KOPT-K1 (cell line): Measurements from ENCODE around the gene FCHO1.
"Not testable (repeated sequence)": the region's sequence is repeated elsewhere in the genome, so short reads cannot be mapped to it uniquely, and the experiment has no call there.

Experiments
- H3K27ac ChIP-seq: fragments of 200-600 bp; sonication (generic); 2 replicates; pipeline ENCODE4 v1.5.1; 2016; ENCODE audit warnings: antibody characterized with exemption, mild to moderate bottlenecking, low read depth, low read length; ENCODE audit not compliant: poor library complexity, severe bottlenecking
- H3K36me3 ChIP-seq: fragments of 200-600 bp; sonication (generic); 2 replicates; pipeline ENCODE4 v1.5.1; 2017; ENCODE audit warnings: antibody characterized with exemption, mild to moderate bottlenecking, low read length, moderate library complexity; ENCODE audit not compliant: insufficient read depth
- H3K9me3 ChIP-seq: fragments of 200-600 bp; sonication (generic); 2 replicates; pipeline ENCODE4 v1.5.1; 2017; ENCODE audit warnings: antibody characterized with exemption, low read length, mild to moderate bottlenecking; ENCODE audit not compliant: insufficient read depth, poor library complexity, severe bottlenecking

Gene FCHO1

DNA sequence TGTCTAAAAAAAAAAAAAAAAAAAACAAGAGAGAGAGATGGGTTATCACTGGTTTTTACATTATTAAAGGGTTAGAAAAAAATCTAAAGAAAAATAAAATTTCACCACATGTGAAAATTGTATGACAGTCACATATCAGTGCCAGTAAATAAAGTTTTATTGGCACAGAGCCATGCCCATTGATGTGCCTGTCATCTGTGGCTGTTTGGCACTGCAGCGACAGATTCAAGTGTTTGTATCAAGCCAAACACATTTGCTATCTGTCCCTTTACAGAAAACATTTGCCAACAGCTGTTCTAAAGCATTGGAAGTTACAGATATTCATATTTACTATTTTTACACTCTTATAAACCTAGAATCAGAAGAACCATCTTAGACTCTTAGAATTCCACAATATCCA lies 16.3 kb downstream of the FCHO1 start:
- Histone ChIP-seq H3K36me3 (peaks cover 86% of the 10 kb centered on the region), H3K27ac (no peak overlapping the region)

DNA sequence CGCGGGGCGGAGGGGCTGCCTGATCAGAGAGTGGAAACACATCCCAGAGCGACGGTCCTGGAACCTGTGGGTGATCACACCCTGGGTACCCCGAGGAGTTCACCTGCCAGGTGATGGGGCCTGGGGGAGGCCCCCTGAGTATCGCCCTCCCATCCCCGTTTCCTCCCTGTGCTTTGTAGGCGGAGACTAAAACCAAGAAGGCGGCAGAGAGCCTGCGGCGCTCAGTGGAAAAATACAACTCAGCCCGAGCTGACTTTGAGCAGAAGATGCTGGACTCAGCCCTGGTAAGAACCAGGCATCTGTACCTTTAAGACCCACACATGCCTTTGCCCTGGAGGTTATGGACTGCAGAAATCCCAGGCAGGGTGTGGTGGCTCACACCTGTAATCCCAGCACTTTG lies 19.3 kb downstream of the FCHO1 start:
- Histone ChIP-seq H3K9me3 (no peaks in the 10 kb centered on the region), H3K36me3 (peaks cover 86% of the 10 kb centered on the region), H3K27ac (no peak overlapping the region)

More for the DNA sequence above, 16.3 kb downstream of the FCHO1 start:
- no peaks in the 10 kb centered on the region for H3K9me3 ChIP-seq

DNA sequence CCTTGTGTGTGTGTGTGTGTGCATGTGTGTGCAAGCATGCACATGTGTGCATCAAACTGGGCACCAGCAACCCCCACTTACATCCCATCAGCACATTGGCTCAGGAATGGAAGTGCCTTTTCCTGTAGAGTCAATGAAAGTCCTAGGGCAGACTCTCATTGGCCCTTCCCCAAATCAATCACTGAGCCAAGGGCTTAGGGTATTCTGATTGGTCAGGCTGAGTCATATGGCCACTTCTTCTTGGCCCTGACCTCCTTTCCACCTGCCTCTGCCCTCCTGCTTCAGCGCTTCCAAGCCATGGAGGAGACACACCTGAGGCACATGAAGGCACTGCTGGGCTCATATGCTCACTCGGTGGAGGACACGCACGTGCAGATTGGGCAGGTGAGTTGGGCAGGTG lies 20.9 kb downstream of the FCHO1 start:
- Histone ChIP-seq H3K9me3 (no peaks in the 10 kb centered on the region), H3K27ac (no peak overlapping the region), H3K36me3 (peaks cover 88% of the 10 kb centered on the region)

DNA sequence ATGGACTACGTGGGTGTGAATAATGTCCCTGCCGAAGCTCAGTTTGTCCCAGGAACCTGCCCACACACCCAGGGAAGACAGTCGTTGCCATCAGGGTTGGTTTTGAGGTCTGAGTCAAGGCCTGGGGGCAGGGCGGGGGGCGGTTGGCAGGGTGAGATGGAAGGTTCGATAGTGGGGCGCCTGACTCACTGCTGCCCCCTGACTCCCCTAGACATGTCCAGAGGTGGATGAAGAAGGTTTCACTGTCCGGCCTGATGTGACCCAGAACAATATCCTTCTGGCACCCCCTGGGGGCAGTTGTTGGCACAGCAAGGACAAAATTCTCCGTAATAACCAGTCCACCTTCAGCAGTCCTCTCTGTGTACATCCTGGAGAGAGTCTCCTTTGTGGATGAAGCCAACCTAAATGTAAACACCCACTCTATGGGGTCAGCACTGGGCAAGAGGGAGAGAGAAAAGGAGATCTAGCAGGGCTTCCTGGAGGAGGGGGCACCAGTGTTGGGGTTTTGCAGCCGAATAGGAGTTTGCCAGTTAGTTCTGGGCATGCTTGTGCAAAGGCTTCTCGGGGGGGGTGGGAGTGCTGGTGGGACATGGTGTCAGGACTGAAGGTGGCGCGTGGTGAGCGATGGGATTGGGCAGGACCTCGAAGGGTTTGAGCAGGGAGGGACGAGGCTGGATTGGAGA lies 24.1 kb downstream of the FCHO1 start:
- H3K36me3 ChIP-seq = peaks cover 68% of the 10 kb centered on the region
- H3K27ac ChIP-seq = no peak overlapping the region
- H3K9me3 ChIP-seq = no peaks in the 10 kb centered on the region

DNA sequence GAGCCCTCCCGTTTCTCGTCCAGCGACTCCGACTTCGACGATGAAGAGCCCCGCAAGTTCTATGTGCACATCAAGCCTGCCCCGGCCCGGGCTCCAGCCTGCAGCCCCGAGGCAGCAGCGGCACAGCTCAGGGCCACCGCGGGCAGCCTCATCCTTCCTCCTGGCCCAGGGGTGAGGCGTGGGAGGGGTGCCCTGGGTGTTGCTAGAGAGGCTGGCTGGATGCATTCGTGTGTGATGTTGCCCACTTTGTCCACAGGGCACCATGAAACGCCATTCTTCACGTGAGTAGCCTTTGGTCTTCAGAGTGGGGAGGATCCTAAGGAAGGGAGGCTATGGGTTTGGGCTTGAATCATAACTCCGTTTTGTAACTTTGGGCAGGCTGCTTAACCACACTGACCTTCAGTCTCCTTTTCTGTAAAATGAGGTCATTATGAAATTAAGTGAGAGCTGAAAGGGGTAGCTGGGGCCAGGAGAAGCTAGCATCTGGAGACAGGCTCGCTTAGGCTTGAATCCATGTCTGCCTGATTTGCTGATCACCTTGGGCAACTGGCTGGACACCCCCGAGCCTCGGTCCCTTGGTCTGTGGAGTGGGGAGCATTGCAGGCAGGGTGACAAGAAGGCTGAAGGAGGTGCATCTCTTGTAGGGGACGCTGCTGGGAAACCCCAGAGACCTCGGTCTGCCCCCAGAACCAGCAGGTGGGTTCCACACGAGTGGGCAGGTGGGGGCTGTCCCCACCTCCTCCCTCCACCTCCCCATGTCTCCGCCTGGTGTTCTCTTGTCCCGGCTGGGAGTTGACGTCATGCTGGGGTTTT lies 24.9 kb downstream of the FCHO1 start:
- no peak overlapping the region for H3K27ac ChIP-seq
- H3K36me3 ChIP-seq = peaks cover 67% of the 10 kb centered on the region
- no peaks in the 10 kb centered on the region for H3K9me3 ChIP-seq

DNA sequence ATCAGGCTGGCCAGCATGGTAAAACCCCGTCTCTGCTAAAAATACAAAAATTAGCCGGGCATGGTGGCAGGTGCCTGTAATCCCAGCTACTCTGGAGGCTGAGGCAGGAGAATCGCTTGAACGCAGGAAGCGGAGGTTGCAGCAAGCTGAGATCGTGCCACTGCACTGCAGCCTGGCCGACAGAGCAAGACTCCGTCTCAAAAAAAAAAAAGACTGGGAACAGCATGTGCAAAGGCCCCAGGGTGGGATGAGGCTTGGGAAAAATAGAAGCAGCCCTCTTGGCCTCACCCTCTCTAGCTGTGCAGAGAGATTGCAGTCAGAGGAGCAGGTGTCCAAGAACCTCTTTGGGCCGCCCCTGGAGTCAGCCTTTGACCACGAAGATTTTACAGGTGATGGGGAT lies 26.6 kb downstream of the FCHO1 start:
- not testable (repeated sequence) for H3K27ac ChIP-seq, H3K9me3 ChIP-seq
- peaks cover 68% of the 10 kb centered on the region for H3K36me3 ChIP-seq

DNA sequence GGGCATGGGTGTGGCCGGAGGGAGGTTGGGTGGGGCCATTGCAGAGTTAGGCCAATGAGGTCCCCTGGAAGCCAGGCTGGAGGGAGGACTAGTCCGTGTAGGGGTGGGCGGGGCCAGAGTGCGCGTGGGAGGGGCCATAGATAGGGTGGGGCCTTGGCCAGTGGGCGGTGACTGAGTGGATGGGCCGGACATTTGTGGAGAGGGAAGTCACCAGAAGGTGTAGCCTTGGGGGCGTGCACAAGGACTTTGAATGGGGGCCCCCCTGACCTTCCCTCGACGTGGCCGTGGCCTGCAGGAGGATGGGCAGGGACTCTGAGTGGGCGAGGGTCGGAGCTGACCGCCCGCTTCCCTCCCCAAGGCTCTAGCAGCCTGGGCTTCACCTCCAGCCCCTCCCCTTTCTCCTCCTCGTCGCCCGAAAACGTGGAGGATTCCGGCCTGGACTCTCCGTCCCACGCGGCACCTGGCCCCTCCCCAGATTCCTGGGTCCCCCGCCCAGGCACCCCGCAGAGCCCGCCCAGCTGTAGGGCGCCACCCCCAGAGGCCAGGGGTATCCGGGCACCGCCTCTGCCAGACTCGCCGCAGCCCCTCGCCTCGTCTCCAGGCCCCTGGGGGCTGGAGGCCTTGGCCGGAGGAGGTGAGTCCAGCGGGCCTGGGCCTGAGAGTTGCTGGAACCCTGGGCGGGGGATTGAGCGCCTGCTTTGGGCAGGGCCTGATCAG lies 27.1 kb downstream of the FCHO1 start:
- no peak overlapping the region for H3K27ac ChIP-seq
- no peaks in the 10 kb centered on the region for H3K9me3 ChIP-seq
- H3K36me3 ChIP-seq = peaks cover 65% of the 10 kb centered on the region

DNA sequence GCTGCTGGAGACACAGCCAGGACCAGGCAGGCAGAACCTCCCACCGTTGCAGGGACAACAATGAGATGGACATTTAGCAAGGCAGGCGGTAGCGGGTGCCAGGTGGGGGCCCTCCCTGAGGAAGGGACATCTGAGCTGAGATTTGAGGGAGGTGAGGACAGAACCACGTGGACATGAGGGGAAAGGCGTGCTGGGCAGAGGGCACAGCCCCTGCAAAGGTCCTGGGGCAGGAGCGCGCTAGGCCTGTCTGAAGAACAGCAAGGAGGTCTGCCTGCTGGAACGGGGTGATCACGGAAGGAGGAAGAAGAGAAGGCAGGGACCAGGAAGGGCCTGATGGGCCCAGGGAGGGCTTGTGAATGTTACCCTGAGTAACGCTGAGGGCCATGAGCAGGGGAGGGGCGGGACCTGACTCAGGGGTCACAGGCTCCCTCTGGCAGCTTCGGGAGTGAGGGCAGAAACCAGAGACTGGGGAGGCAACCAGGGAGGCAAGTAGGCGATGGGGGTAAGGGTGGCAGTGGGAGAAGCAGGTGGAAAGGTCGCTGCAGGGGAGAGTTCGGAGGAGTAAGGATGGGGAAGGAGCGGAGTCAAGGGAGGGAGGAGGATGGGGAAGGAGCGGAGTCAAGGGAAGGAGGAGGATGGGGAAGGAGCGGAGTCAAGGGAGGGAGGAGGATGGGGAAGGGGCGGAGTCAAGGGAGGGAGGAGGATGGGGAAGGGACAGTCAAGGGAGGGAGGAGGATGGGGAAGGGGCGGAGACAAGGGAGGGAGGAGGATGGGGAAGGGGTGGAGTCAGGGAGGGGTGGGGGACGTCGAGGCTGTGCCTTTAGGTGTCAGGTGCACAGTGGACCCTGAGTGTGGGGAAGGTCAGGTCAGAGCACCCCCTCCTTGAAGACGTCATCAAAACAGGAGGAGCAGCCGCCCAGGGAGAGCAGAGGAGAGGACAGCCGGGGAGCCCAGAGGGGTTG lies 28.0 kb downstream of the FCHO1 start:
- Histone ChIP-seq H3K27ac (no peak overlapping the region), H3K36me3 (peaks cover 63% of the 10 kb centered on the region)

DNA sequence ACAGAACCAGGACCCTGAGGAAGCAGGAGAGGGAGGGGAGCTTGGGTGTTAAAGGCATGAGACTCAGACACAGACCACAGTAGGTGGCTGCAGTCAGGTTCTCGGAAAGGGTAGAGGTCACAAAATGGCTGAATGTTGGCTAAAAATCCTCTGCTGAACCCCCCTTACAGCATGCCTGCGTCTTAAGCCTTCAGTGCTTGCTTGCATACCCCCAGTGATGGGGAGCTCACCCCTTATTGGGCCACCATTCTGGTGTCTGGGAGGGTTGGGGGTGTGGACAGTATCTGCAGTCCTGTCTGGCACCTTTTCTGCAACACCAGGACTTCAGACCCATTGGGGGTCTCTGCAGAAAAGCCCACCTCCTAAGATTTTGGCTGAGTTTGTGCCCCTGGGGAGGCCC lies 29.5 kb downstream of the FCHO1 start:
- H3K9me3 ChIP-seq = no peaks in the 10 kb centered on the region
- H3K27ac ChIP-seq = no peak overlapping the region

More for the DNA sequence above, 28.0 kb downstream of the FCHO1 start:
- H3K9me3 ChIP-seq = no peaks in the 10 kb centered on the region

DNA sequence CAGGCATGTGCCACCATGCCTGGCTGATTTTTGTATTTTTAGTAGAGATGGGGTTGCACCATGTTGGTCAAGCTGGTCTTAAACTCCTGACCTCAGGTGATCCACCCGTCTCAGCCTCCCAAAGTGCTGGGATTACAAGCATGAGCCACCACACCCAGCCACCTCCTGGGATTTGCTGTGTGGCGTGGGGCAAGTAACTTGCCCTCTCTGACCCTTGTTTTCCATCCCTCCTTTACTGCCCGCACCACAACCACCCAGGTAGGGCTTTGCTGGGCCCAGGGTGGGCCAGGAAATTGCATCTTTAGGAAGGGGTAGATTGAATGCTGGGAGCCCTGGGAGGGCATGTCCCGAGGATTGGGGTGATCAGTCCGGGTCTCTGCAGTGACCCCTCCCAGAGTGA lies 32.4 kb downstream of the FCHO1 start:
- not testable (repeated sequence) for H3K9me3 ChIP-seq, H3K27ac ChIP-seq
- peaks cover 68% of the 10 kb centered on the region for H3K36me3 ChIP-seq

More for the DNA sequence above, 29.5 kb downstream of the FCHO1 start:
- peaks cover 62% of the 10 kb centered on the region for H3K36me3 ChIP-seq

DNA sequence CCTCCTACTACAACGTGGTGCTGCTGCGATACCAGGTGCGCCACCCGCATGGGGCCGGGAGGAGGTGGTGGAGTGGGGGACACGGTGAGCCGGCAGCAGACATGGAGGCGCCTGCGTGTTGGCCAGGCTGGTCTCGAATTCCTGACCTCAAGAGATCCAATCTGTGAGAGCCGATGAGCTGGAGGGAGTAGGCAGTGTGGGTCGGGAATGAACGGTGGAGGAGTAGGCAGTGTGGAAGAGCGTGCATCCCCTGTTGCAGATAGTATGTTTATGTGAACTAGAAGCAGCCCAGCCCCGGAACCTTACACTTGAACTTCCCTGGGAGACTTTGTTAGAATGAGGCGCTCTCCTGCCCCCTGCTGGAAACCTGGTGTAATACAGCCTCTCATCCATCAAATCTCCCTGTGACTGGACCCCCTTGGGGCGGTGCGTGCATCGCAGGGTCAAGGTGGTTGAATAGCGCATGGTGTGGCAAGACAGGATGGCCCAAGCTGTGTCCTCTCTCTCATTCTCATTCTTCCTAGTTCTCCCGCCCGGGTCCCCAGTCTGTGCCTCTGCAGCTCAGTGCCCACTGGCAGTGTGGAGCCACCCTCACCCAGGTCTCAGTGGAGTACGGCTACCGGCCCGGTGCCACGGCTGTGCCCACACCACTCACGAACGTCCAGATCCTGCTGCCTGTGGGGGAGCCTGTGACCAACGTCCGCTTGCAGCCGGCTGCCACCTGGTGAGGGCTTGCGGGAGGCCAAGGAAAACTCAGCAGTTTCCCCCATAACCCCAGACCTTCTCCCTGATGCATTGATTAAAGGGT lies 33.1 kb downstream of the FCHO1 start:
- Histone ChIP-seq H3K27ac (no peak overlapping the region), H3K9me3 (no peaks in the 10 kb centered on the region), H3K36me3 (peaks cover 68% of the 10 kb centered on the region)

DNA sequence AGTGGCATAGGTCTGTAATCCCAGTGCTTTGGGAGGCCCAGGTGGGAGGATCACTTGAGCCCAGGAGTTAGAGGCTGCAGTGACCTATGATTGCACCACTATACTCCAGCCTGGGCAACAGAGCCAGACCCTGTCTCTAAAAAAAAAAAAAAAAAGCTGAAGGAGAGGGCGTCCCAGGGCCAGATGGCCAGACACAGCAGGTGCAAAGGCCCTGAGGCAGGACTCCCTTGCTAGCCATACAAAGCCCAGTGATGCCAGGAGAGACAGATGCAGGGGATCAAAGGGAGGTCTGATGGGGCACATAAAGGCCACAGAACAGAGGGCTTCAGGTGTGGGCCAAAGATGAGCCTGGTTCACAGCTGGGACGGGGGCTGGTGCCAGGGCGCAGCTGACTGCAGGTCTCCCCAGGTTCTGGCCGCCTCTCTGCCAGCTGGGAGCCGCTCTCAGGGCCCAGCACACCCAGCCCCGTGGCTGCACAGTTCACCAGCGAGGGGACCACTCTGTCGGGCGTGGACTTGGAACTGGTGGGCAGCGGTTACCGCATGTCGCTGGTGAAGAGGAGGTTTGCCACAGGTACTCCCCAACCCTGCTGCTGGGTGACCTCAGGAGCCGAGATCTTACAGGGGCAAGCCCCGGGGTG lies 36.1 kb downstream of the FCHO1 start:
- Histone ChIP-seq H3K9me3 (no peaks in the 10 kb centered on the region), H3K27ac (no peak overlapping the region), H3K36me3 (peaks cover 53% of the 10 kb centered on the region)

DNA sequence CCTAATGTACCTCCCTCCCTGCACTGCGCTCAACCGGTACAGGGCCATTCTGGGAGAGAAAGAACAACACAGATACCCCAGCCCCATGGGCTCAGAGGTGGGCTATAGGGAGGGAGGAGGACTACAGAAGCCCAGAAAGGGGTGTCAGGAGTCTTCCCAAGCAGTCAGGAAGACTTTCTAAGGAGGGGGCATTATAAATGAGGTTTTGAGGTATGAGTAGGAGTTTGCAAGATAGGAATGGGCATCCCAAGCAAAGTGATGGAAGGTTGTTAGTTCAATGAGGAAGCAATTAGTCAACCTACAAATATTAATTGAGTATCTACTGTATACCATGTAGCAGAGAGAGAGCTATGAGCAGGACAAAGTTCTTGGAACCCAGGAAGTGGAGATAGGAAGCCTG lies 37.4 kb downstream of the FCHO1 start:
- H3K9me3 ChIP-seq = no peaks in the 10 kb centered on the region
- H3K27ac ChIP-seq = no peak overlapping the region
- peaks cover 45% of the 10 kb centered on the region; the same call in 1 of the 2 replicates for H3K36me3 ChIP-seq
